ENCODE data around the gene GPRC6A.

DNA sequence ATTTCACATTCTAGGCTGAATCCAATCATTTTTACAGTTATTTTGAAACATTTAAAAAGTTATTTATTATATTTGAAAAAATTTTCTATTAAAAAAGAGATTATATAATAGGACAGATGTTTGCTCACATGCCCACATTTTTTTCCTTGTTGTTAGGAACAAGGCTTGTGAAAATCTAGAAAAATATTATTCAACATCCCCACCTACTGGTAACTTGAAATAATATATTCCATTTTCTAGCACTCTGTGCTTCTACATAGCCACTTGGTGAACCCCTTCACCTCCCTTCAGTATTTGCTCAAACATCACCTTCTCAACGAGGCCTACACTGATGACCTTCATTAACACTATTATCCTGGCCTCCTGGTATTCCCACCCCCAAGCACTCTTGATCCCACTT lies 18.3 kb upstream of the GPRC6A start:
- peak in 7 of 12 donors; percentile 10 to 50 (median 34) for TF ChIP-seq CTCF (IDR thresholded peaks at IDR 0.05)
- no peak for TF ChIP-seq POLR2A (IDR thresholded peaks at IDR 0.05)

Measured in heart left ventricle (tissue), 13 donors.